ENCODE results near the gene AP5S1. TPM values are rescaled to one million over a fixed set of nuclear protein-coding genes. Genes with fewer than 3 reads are reported as not detected.
A peak's percentile ranks its signal among the peaks of the same experiment; 100 is the strongest.
"Not testable (repeated sequence)": the region's sequence is repeated elsewhere in the genome, so short reads cannot be mapped to it uniquely, and the experiment has no call there.

Gene AP5S1
- polyA plus RNA-seq, 1 experiment: 7.8 TPM

GRCh38 chr20:3836132-3836531 lies 15.8 kb downstream of the AP5S1 start:
- no peak for TF ChIP-seq CTCF (IDR thresholded peaks at IDR 0.05; ENCODE audit: low read depth, low read length)
- Histone ChIP-seq H3K4me3 (ENCODE audit: low read depth, low read length) (no peak overlapping the region), H3K27ac (ENCODE audit: low read depth, low read length) (no peak overlapping the region), H3K9me3 (ENCODE audit: control insufficient read depth, insufficient read depth, low read length) (no peaks in the 10 kb centered on the region; the same call in 1 of the 2 replicates), H3K27me3 (ENCODE audit: control insufficient read depth, insufficient read depth, low read length) (no peaks in the 10 kb centered on the region)
- CTCF ChIA-PET: interaction anchor here (1.0 to 1.2 kb wide), 2 partner anchors 18 to 19 kb away, joined by 3 to 4 read pairs; no protein-coding TSS in a partner anchor
- no peak for DNase-seq (ENCODE audit: low read depth, low spot score)
- POLR2A ChIA-PET: no interaction called here

GRCh38 chr20:3839328-3839727 lies 19.0 kb downstream of the AP5S1 start:
- H3K27me3 ChIP-seq (ENCODE audit: control insufficient read depth, insufficient read depth, low read length): no peaks in the 10 kb centered on the region
- no peaks in the 10 kb centered on the region; the same call in 1 of the 2 replicates for H3K9me3 ChIP-seq (ENCODE audit: control insufficient read depth, insufficient read depth, low read length)
- TF ChIP-seq CTCF (IDR thresholded peaks at IDR 0.05; ENCODE audit: low read depth, low read length): no peak
- no peak for DNase-seq (ENCODE audit: low read depth, low spot score)
- POLR2A ChIA-PET: no interaction called here
- CTCF ChIA-PET: interaction anchor here (1.0 to 1.1 kb wide), 2 partner anchors 19 to 20 kb away, joined by 3 read pairs; partner anchors contain the start of gene AP5S1
- H3K27ac ChIP-seq (ENCODE audit: low read depth, low read length): no peak overlapping the region
- no peak overlapping the region for H3K4me3 ChIP-seq (ENCODE audit: low read depth, low read length)

- H3K9me3 ChIP-seq (ENCODE audit: control insufficient read depth, insufficient read depth, low read length); H3K4me3 ChIP-seq (ENCODE audit: low read depth, low read length); DNase-seq (ENCODE audit: low read depth, low spot score); H3K27ac ChIP-seq (ENCODE audit: low read depth, low read length); POLR2A ChIA-PET; H3K27me3 ChIP-seq (ENCODE audit: control insufficient read depth, insufficient read depth, low read length): not testable (repeated sequence)
- CTCF ChIA-PET: interaction anchor here (1.1 kb wide), 1 partner anchor 21 kb away, joined by 3 read pairs; no protein-coding TSS in a partner anchor
These were observed 19.9 kb downstream of the AP5S1 start for GRCh38 chr20:3840201-3840600.

- H3K9me3 ChIP-seq (ENCODE audit: control insufficient read depth, insufficient read depth, low read length): no peaks in the 10 kb centered on the region; the same call in 1 of the 2 replicates
- TF ChIP-seq CTCF (IDR thresholded peaks at IDR 0.05; ENCODE audit: low read depth, low read length): no peak
- no peak for DNase-seq (ENCODE audit: low read depth, low spot score)
- CTCF ChIA-PET: interaction anchor here (0.6 to 1.1 kb wide), 3 partner anchors 12 to 87 kb away, joined by 3 to 4 read pairs (median 3); no protein-coding TSS in a partner anchor
- H3K4me3 ChIP-seq (ENCODE audit: low read depth, low read length): no peak overlapping the region
- H3K27ac ChIP-seq (ENCODE audit: low read depth, low read length): no peak overlapping the region
- no peaks in the 10 kb centered on the region for H3K27me3 ChIP-seq (ENCODE audit: control insufficient read depth, insufficient read depth, low read length)
- POLR2A ChIA-PET: no interaction called here
These were observed 22.1 kb downstream of the AP5S1 start for GRCh38 chr20:3842348-3842930.

GRCh38 chr20:3843490-3843889 lies 23.1 kb downstream of the AP5S1 start:
- Histone ChIP-seq H3K27ac (ENCODE audit: low read depth, low read length) (peak overlapping the region; percentile 39), H3K4me3 (ENCODE audit: low read depth, low read length) (no peak overlapping the region)

GRCh38 chr20:3843990-3844619 lies 23.8 kb downstream of the AP5S1 start:
- DNase-seq (ENCODE audit: low read depth, low spot score); CTCF ChIA-PET; H3K4me3 ChIP-seq (ENCODE audit: low read depth, low read length); H3K27me3 ChIP-seq (ENCODE audit: control insufficient read depth, insufficient read depth, low read length); H3K9me3 ChIP-seq (ENCODE audit: control insufficient read depth, insufficient read depth, low read length); H3K27ac ChIP-seq (ENCODE audit: low read depth, low read length): not testable (repeated sequence)
- POLR2A ChIA-PET: interaction anchor here (1.0 kb wide), 1 partner anchor 23 kb away, joined by 6 read pairs; no protein-coding TSS in a partner anchor

More at GRCh38 chr20:3843490-3843889, 23.1 kb downstream of the AP5S1 start:
- H3K27me3 ChIP-seq (ENCODE audit: control insufficient read depth, insufficient read depth, low read length): no peaks in the 10 kb centered on the region
- no peaks in the 10 kb centered on the region; the same call in 1 of the 2 replicates for H3K9me3 ChIP-seq (ENCODE audit: control insufficient read depth, insufficient read depth, low read length)
- ChIA-PET CTCF (interaction anchor here (0.9 to 1.1 kb wide), 2 partner anchors 25 to 88 kb away, joined by 3 to 4 read pairs; no protein-coding TSS in a partner anchor), POLR2A (no interaction called here)
- DNase-seq (ENCODE audit: low read depth, low spot score): peak; percentile 27
- no peak for TF ChIP-seq CTCF (IDR thresholded peaks at IDR 0.05; ENCODE audit: low read depth, low read length)

Measured in AG04450 (cell line).